GM23338 (cell line): ENCODE results near the gene FRAT1.

Experiments used
- CTCF ChIP-seq, 2 experiments: fragments of 200-600 bp in 1 of 2; sonication (generic) in 1 of 2; conservative IDR thresholded peaks; 2 replicates each; pipeline versions ENCODE4 v1.5.1 to v1.6.1; 2016 to 2017; ENCODE audit warnings: antibody characterized with exemption in 2 of 2, low read depth in 2 of 2, mild to moderate bottlenecking in 2 of 2, moderate library complexity in 1 of 2
- EZH2 ChIP-seq: fragments of 200-600 bp; sonication (generic); IDR thresholded peaks from one replicate; pipeline ENCODE4 v1.8.0; 2017; ENCODE audit warnings: antibody characterized with exemption, mild to moderate bottlenecking, low read depth; ENCODE audit not compliant: unreplicated experiment
- EZH2phosphoT487 ChIP-seq: fragments of 200-600 bp; sonication (generic); IDR thresholded peaks from one replicate; pipeline ENCODE4 v1.8.1; 2018; ENCODE audit warnings: antibody characterized with exemption; ENCODE audit not compliant: unreplicated experiment
- POLR2AphosphoS5 ChIP-seq: IDR thresholded peaks from 2 replicates; pipeline ENCODE4 v1.6.1; 2016; ENCODE audit warnings: antibody characterized with exemption, low read depth
- REST ChIP-seq: IDR thresholded peaks from one replicate; pipeline ENCODE4 v1.6.1; 2018; ENCODE audit warnings: antibody characterized with exemption; ENCODE audit not compliant: unreplicated experiment
- ZNF462 ChIP-seq: fragments of 250-450 bp; sonication (Bioruptor Pico); IDR thresholded peaks from 2 replicates; pipeline ENCODE4 v1.5.0; 2020; ENCODE audit warnings: mild to moderate bottlenecking, moderate library complexity

GRCh38 chr10:97362310-97363033, 43.4 kb downstream of the FRAT1 start:
- TF ChIP-seq CTCF (conservative IDR thresholded peaks at IDR 0.05; ENCODE audit: low read depth in 2 of 2) = 0 out of 4 replicates have a peak, but pooled peaks of 1 of the 2 experiments have one; percentile 4
- no peak for TF ChIP-seq EZH2phosphoT487
- no peak for TF ChIP-seq EZH2
- no peak for TF ChIP-seq POLR2AphosphoS5
- no peak for TF ChIP-seq REST
- no peak for TF ChIP-seq ZNF462 (CRISPR knock-in tag)
